Lower leg skin (tissue), 4 donors: Measurements from ENCODE around the gene RARRES1. TPM values are rescaled to one million over a fixed set of nuclear protein-coding genes. Genes with fewer than 3 reads are reported as not detected.
A peak's percentile ranks its signal among the peaks of the same experiment; 100 is the strongest.

Experiments
- DNase-seq, 2 donors: peaks; one replicate each; pipeline ENCODE4 v3.0.0-alpha.2; 2019; ENCODE audit warnings: low spot score in 2 of 2
- H3K4me3 ChIP-seq: fragments of 200-600 bp; sonication (generic); 2 replicates; pipeline ENCODE4 v1.5.1; 2017; ENCODE audit warnings: mild to moderate bottlenecking, low read depth; ENCODE audit not compliant: poor library complexity, severe bottlenecking
- CTCF ChIP-seq, 3 donors: fragments of 450-650 bp; IDR thresholded peaks; one replicate each; pipeline ENCODE4 v1.5.1; 2016; ENCODE audit warnings: antibody characterized with exemption in 3 of 3, mild to moderate bottlenecking in 3 of 3, moderate library complexity in 2 of 3
- POLR2A ChIP-seq, 2 donors: fragments of 450-650 bp; IDR thresholded peaks; one replicate each; pipeline ENCODE4 v1.6.1; 2016 to 2017; ENCODE audit warnings: antibody characterized with exemption in 2 of 2, mild to moderate bottlenecking in 1 of 2, moderate library complexity in 1 of 2
- WGBS, 2 donors: methylation state at CpG; one replicate each; pipeline ENCODE4 v1.1.5; 2018; 5-methylcytosine and 5-hydroxymethylcytosine counted together
- intact Hi-C: fragments of 100-400 bp; cut with DNase I; formaldehyde crosslinking; loops from one replicate; pipeline ENCODE4 v1.15.0; 2023; ENCODE audit warnings: low total_unique reads
- total RNA-seq, 4 donors: library from RNA; depleted of rRNA; stranded (reverse); fragments of >200 nt; gene quantifications; one replicate each; pipeline ENCODE4 v1.1.0, GENCODE V29; 2016

RARRES1 gene
- total RNA-seq, 4 donors from 2014 or later, result 5.9 to 89.7 (median 9.2) TPM

DNA sequence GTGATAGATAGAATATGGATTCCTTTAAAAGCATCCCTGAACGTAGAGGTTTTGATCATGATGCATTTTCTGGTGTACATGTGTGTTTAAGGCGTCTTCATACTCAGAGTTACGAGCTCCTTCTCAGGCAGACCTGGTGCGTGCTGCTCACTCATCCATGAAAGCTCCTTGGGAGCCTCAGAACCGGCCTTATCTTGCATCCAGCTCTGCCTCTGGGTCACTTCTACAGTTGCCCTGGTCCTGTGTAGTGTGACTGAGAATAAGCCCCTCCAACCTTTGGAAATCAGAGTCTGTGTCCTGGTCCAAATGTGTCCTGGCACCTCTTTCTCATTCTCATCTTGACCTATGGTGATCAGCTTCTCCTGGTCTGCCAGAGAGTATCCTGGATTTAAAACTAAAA is 17.3 kb upstream of the RARRES1 start:
- no peak for DNase-seq
- WGBS, 2 donors, result 89 to 97% methylated on average over 5 of the region's 5 CpGs
- no peak overlapping the region for H3K4me3 ChIP-seq
- intact Hi-C loops, result no loop called here
- TF ChIP-seq CTCF (IDR thresholded peaks at IDR 0.05) (no peak), POLR2A (IDR thresholded peaks at IDR 0.05) (no peak)

GRCh38 chr3:158748237-158748828 is 16.1 kb upstream of the RARRES1 start:
- DNase-seq, result peak; percentile 58 to 88
- WGBS, 2 donors, result 55 to 56% methylated on average over 7 of the region's 7 CpGs
- TF ChIP-seq POLR2A (IDR thresholded peaks at IDR 0.05), result no peak
- no peak for TF ChIP-seq CTCF (IDR thresholded peaks at IDR 0.05)
- intact Hi-C loops, result no loop called here
- H3K4me3 ChIP-seq, result no peak overlapping the region

DNA sequence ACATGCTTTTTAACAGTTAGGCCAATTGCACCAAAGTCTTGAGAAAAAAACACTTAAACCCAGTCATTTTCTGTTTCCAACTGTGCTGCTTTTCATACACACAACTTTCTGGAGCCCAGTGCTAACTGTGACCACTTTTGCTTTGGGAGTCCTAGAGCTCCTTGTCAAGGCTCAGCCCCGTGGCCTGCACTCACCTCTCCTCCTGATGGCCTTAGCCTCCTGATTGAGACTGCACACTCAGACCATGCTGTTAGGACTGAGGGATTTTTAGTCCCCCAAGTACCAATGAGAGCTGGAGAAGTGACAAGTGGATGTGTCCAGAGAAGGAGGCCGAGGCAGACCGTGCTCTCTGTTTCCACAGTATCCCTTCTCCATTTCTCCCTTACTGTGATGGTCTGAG is 15.2 kb upstream of the RARRES1 start:
- DNase-seq, result peak in 1 of 2 donors; percentile 57
- intact Hi-C loops, result no loop called here
- WGBS, 2 donors, result 98% methylated on average over 3 of the region's 3 CpGs
- no peak overlapping the region for H3K4me3 ChIP-seq
- TF ChIP-seq POLR2A (IDR thresholded peaks at IDR 0.05), result no peak

GRCh38 chr3:158745551-158745950 is 13.3 kb upstream of the RARRES1 start:
- 85 to 93% methylated on average over 1 of the region's 1 CpG for WGBS, 2 donors
- no peak overlapping the region for H3K4me3 ChIP-seq
- TF ChIP-seq CTCF (IDR thresholded peaks at IDR 0.05), result no peak
- no peak for TF ChIP-seq POLR2A (IDR thresholded peaks at IDR 0.05)
- intact Hi-C loops, result no loop called here
- DNase-seq, result peak in 1 of 2 donors; percentile 0

DNA sequence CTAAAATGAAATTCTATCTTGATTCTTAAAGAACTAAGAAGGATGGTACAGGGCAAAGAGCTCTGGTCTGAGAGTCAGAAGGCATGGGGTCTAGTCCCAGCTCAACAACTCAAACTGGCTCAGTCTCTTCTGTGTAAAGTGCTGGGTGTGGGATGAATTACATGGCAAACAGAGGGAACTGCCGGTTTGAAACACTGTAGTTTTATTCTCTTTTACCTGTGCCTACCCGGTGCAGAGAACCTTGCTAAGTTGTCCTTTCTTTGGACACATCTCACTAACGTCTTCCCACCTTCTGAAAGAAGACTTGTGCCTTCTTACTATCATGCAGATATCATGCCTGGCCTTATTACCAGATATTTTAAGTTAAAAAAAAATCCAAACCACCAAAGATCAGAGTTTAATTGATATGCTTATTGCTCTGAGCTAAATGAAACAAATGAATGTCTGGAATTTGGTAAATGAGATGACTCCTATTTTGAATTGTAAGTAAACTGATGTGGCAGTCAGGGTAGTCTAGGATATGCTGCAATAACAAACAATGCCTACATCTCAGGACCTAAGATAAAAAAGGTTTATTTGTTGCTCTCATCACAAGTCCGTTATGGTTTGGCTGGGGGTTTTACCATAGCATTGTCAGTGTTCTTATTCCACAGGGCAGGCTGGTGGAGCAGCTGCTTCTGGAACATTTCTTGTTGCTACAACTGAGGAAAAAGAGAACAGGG is 12.5 kb upstream of the RARRES1 start:
- TF ChIP-seq POLR2A (IDR thresholded peaks at IDR 0.05) (no peak), CTCF (IDR thresholded peaks at IDR 0.05) (no peak)
- no peak for DNase-seq
- intact Hi-C loops, result no loop called here
- 93 to 96% methylated on average over 4 of the region's 4 CpGs for WGBS, 2 donors
- H3K4me3 ChIP-seq, result no peak overlapping the region

- WGBS, 2 donors, result 80 to 91% methylated on average over 5 of the region's 5 CpGs
- TF ChIP-seq POLR2A (IDR thresholded peaks at IDR 0.05) (no peak), CTCF (IDR thresholded peaks at IDR 0.05) (no peak)
- no peak for DNase-seq
- intact Hi-C loops, result no loop called here
- no peak overlapping the region for H3K4me3 ChIP-seq
These were observed 11.7 kb upstream of the RARRES1 start for GRCh38 chr3:158743664-158744566.
